ENCODE data around the gene IFNA8.
"Not testable (repeated sequence)": the region's sequence is repeated elsewhere in the genome, so short reads cannot be mapped to it uniquely, and the experiment has no call there.

IFNA8 gene

DNA sequence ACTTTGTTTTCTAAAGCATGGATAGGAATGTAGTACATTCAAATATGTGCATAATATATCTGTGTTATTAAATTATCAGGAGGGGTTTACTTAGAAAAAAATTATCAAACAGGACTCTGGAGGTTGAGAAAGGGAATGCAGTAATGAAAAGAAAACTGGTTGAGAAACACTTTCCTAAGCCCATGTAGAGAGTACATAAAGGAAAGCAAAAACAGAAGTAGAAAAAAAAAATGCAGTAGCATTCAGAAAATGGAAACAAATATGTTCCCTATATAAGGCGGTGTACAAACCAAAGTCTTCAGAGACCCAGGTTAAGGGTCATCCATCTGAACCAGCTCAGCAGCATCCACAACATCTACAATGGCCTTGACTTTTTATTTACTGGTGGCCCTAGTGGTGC is at the start of gene IFNA8:
TSS of gene IFNA8 (plus strand) at position 301 of the 400 bp plus-strand sequence. CDS start at position 361, 60 bp downstream.
- in situ Hi-C loops (cut with MboI; ENCODE audit: low sequenced_read_pairs), result no loop called here

DNA sequence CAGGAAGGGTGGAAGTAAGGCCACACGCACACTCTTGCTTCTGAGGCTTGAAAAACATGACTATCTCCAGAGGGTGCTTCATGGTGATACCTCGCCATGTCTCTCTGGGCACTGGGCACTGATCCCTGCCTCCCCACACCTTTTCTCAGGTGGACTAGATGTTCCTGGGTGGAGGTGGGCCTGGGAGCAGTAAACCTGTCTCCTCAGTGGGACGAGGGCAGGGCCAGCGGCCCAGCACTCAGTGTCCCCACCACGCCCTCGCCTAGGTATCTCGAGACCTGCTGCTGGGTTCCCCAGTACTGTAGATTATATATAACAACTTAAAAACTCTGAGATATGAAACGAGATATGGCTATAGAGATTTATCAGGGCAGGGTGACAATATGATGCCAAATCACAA is 46.6 kb upstream of the IFNA8 start:
- in situ Hi-C loops (cut with MboI; ENCODE audit: low sequenced_read_pairs), result no loop called here

DNA sequence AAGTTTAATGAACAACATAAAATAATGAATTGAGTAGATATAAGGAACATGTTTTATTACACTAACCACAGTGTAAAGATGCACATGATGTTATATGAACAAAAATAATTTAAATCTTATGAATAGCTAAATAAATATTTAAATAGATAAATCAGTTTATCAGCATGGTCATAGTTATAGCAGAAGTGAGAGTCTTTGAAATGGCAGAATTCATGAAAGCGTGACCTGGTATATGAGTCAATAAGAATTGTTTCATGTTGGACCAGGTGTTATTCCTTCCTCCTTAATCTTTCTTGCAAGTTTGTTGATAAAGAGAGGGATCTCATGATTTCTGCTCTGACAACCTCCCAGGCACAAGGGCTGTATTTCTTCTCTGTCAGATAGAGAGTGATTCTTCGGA is 41.7 kb upstream of the IFNA8 start:
- in situ Hi-C loops (cut with MboI; ENCODE audit: low sequenced_read_pairs), result not testable (repeated sequence)

DNA sequence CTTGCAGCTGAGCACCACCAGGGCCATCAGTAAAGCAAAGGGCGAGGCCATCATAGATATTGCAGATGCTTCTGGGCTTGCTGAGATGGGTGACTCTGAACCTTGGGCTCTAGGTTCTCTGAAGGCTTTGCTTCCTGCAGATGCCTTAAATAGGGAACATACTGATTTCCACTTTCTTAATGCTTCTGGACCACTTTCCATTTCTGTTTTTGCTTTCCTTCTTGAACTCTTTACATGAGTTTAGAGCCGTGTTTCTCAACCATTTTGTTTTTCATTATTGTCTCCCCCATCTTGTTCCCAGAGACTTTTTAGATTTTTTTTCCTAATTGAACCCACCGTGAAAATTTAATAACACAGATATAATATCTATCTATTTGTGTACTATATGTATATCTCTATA is 41.0 kb upstream of the IFNA8 start, which contains the start of gene IFNA13:
TSS of gene IFNA13 (minus strand) at position 101 of the 400 bp plus-strand sequence. CDS start at position 54, 47 bp downstream.
- in situ Hi-C loops (cut with MboI; ENCODE audit: low sequenced_read_pairs), result no loop called here

DNA sequence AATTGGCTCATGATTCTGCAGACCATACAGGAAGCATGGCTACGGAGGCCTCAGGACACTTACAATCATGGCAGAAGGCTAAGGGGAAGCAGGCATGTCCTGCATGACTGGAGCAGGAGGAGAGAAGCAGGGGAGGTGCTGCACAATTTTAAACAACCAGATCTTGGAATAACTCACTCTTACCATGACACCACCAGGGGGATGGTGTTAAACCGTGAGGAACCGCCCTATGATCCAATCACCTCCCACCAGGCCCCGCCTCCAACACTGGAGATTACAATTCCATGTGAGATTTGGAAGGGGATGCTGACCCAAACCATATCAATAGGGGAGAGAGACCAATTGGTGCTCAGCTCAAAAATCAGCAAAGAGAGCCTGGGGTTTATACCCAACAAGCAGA is 37.5 kb upstream of the IFNA8 start:
- in situ Hi-C loops (cut with MboI; ENCODE audit: low sequenced_read_pairs), result not testable (repeated sequence)

DNA sequence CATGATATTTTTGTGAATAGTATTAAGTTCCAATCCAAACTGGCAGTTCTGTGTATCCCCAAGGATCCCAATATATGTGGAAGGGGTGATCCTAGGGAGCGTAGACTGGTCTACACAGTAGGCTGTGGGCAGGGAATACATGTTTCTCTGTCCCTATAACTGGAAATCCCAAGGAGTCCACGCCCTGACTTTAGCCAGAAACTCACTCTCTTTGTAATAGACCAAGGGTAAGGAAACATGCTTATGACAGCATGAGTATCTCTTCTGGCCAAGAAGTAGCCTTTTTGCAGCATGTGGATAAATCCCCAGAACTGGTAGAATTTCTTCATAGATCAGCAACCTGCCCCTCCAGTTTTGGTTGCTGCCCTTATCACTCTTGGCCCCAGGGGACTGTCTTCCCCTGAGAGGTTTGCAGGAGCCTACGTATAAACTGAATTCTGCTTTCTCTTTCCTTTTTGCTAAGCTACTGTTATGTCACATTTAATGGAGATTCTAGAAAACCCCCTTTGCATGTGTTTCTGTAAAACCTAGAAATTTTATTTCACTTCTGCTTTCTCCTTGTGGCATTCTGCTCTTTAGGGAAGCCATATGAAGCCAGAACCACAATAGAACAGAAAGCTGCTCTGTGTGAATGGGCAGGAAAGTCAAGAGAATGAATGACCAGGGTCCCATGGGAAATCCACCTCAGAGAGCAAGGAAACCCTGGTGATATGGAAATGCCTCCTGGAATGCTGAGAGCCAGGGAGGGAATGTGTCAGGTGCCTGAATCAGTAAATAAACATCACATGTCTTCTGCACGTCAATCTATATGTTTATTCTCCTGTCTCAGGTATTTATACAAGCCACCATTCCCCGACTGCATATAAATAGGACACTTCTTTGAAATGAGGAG is 27.2 kb upstream of the IFNA8 start:
- in situ Hi-C loops (cut with MboI; ENCODE audit: low sequenced_read_pairs), result no loop called here

DNA sequence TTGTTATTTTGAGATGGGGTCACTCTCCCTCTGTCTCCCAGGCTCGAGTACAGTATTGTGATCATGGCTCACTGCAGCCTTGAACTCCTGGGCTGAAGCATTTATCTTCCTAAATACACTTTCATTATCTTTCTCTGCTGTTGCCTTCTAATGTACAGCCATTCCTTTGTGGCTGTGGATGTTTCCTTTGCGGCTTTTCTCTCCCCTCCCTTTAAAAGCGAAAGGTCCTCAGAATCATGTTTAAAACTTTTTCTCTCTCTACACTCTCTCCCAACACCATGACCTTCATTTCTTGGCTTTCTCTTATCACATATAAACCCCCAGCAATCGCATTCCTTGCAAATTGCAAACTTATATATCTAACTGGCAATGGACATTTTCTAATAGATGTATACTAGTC is 25.3 kb upstream of the IFNA8 start:
- in situ Hi-C loops (cut with MboI; ENCODE audit: low sequenced_read_pairs), result no loop called here

DNA sequence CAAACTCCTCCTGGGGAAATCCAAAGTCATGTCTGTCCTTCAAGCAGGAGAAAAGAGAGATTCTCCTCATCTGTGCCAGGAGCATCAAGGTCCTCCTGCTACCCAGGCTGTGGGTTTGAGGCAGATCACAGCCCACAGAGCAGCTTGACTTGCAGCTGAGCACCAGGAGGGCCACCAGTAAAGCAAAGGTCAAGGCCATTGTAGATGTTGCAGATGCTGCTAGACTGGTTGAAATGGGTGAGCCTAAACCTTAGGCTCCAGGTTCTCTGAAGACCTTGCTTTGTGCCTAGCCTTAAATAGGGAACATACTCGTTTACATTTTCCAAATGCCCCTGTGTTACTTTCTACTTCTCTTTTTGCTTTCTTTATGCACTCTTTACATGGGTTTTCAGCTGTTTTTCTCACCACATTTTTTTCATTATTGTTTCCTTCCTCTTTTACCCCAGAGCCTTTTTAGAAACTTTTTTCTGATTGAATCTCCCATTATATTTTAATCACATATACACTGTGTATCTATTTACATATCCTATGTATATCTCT is 23.7 kb upstream of the IFNA8 start, which contains the start of gene IFNA2:
TSS of gene IFNA2 (minus strand) at position 268 of the 540 bp plus-strand sequence. CDS start at position 199, 69 bp downstream.
- in situ Hi-C loops (cut with MboI; ENCODE audit: low sequenced_read_pairs), result no loop called here

DNA sequence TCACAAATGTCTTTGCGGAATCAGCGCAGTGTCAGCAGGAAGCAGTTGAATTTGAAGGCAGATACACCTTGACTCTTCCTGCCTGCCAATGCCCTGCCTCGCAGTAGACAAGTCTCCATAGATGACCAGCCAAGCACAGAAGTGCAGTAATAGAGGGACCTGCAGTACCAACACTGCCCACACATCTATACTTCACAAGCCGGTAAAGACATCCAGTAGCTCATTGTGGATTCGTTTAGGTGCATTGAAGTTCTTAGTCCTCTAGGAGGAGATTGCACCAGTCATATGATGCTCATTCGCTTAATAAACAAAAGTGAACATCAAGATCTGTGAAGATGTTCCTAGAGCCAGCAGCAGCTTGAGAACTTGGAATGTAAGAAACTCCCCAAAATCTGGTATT is 16.6 kb upstream of the IFNA8 start:
- in situ Hi-C loops (cut with MboI; ENCODE audit: low sequenced_read_pairs), result no loop called here

DNA sequence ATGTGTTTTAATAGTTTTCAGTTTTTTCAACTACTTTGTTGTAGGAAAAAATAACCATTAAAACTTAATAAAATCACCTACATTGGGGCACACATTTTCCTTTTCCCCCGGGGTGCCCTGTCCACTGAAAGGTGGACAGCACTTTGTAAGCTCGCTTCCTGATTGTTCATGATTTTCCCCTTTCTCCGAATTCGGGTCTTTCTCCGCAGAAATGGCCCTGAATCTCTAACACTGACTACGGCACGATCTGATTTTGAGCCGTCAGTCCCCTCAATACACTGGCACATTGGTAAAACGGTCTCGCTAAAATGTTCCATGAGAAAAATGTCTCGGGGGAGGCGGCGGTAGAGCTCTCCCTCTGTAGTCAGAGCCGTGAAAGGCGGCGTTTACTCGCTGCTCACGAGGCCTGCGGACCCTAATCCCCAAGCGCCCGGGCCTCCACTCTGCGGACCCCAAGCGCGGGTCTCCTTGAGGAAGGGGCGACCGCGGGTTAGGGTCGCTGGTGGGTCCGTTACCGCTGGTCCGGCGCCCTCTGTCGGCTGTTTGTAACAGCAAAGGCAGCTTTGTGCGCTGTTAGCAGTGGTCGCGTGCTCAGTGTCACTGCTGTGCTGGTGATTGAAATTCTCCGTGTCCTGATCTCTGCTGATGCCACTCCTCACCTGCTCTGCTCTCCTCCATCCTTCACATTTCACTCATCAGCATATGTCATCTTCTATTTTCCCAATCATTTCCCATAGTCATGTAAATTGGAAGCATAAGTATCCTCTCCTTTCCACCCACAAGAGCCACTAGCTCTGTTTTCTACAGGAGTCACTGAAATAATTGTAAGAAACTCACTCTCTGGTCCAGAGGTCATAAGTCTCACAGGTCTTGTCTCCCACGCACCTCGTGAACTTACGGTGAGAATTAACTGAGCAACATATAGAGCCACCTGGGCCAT is 12.9 kb upstream of the IFNA8 start:
- in situ Hi-C loops (cut with MboI; ENCODE audit: low sequenced_read_pairs), result no loop called here

DNA sequence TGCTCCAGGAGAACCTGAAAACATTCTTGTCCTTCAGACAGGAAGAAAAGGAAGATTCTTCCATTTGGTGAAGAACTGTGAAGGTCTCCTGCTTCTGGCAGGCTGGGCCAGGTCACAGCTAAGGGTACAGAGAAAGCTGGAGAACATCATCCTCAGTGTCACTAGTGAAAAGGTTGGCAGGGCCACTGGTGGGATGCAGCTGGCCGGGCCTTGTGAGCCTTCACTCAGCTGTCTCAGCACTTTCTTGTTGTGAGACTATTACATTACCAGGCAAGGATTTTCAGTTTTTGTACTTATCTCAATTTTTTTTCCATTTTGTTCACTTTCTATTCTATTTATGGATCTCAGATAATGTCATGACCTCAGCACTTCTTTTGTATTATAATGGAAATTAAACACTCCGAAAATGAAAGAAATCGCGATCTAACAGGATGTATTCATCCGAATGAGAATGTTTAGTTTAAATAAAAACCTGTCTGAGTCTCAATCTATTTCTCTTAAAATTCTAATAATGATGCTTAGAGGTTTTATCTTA is 9.9 kb upstream of the IFNA8 start:
- in situ Hi-C loops (cut with MboI; ENCODE audit: low sequenced_read_pairs), result no loop called here

DNA sequence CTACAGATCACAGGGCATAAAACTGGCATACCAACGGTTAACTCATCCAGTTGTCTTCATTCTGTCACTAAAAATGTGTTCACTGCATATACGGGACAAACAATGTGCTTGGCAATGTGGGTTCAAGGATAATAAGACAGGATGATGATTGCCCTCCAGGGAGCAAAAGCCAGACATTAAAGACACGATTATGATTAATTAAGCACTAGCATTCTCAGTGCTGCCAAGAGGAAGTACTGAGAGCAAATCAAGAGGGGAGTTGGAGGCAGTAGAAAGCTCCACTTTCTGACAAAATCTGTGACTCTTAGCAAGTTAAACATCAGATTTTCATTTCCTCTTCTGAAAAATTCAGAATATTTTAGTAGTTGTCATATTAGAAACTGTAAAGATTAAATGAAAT is 9.0 kb upstream of the IFNA8 start:
- in situ Hi-C loops (cut with MboI; ENCODE audit: low sequenced_read_pairs), result no loop called here

DNA sequence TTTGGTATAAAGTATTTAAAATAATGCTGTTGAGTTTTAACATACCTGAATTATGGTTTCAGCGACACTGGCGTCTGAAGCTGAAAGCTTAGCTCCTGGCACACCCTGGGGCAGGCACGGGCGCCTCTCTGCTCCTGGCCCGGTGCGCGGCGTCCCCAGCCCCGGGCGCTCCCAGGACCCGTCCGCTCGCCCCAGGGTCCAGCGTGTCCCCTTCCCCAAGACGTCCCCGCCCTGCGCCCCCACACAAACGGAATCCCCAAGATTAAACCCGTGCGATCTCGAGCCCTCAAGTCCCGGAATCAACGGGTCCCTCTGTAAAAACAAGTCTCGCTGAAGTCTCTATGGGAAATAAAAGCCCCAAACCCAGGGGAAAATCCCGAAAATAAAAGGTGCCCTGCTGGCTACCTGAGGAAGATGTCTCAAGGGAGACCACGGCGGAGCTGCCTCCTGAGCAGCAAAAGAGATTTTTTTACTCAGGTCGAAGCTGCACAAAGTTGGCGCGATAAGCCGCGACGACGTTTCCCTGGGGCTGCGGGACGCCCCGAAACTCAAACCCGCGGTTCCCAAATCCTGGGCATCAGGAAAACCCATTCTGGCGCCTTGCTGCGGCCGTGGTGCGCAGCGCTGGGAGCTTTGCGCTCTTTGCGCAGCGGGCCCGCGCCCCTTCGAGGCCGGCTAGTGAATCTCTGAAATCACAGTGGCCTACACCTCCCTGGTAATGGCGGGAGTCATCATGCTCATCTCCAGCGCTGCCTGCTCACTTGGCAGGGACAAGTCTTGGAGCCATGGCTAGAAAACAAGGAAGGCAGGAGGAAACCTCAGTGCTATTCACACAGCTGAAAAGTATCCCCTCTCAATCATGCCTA is 6.3 kb upstream of the IFNA8 start:
- in situ Hi-C loops (cut with MboI; ENCODE audit: low sequenced_read_pairs), result no loop called here

DNA sequence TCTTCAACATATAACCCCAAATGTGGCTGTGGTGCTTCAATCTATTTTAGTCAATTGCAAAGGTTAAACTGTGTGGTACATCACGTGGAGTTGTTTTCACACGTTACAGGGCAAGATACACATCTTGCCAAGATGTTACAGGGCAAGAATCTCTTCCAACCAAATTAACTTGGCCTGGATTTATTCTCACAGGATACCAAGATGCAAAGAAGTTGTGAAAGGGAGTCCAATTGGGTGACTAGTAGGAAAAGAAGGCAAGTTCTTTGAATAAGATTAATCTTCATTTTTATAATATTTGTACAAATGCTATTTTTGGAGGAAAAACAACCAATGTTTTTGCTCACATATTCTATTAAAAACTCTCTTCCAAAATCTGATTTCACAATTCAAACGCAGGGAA is 4.8 kb upstream of the IFNA8 start:
- in situ Hi-C loops (cut with MboI; ENCODE audit: low sequenced_read_pairs), result no loop called here

DNA sequence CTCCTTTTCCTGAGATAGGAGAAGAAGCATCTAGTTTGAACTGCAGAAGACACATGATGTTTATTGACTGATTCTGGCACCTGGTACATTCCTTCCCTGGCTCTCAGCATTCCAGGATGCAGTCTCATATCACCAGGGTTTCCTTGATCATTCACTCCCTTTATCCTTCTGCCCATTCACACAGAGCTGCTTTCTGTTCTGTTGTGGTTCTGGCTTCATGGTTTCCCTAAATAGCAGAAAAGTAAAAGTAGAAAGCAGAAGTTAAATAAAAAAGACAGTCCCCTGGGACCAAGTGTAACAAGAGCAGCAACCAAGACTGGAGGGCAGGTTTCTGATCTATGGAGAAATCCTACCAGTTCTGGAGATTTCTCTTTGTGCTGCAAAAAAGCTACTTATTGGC is 3.2 kb downstream of the IFNA8 start:
- in situ Hi-C loops (cut with MboI; ENCODE audit: low sequenced_read_pairs), result no loop called here

DNA sequence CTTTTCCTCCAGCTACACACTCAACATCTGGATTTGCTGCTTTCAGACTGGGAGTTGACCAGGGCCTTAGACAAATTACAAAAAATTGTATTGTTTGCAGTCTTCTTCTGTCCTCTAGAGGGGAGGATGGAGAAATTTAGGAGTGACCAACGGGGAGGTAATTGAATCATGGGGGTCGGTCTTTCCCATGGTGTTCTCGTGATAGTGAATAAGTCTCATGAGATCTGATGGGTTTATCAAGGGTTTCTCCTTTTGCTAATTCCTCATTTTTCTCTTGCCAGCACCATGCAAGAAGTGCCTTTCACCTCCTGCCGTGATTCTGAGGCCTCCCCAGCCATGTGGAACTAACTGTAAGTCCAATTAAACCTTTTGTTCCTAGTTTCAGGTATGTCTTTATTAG is 4.2 kb downstream of the IFNA8 start:
- in situ Hi-C loops (cut with MboI; ENCODE audit: low sequenced_read_pairs), result no loop called here

DNA sequence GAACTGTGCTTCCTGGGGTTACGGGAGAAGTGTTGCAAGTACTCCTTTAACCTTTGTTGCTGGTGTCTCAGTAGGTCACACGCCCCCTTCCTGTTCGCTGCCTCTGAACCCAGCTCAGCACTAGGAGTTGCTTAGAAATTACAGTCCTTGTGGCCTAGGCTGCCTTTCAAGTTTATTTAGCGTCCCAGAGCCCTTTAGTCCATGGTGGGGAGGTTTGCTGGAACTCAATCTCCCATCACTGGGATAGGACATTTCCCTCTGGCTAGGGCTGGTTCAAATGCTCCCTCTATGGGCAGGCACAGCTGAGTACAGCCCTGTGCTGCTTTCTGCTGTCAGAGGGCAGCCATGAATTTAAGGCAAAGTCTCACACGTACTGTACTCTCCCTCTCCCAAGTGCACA is 4.7 kb downstream of the IFNA8 start:
- in situ Hi-C loops (cut with MboI; ENCODE audit: low sequenced_read_pairs), result no loop called here

DNA sequence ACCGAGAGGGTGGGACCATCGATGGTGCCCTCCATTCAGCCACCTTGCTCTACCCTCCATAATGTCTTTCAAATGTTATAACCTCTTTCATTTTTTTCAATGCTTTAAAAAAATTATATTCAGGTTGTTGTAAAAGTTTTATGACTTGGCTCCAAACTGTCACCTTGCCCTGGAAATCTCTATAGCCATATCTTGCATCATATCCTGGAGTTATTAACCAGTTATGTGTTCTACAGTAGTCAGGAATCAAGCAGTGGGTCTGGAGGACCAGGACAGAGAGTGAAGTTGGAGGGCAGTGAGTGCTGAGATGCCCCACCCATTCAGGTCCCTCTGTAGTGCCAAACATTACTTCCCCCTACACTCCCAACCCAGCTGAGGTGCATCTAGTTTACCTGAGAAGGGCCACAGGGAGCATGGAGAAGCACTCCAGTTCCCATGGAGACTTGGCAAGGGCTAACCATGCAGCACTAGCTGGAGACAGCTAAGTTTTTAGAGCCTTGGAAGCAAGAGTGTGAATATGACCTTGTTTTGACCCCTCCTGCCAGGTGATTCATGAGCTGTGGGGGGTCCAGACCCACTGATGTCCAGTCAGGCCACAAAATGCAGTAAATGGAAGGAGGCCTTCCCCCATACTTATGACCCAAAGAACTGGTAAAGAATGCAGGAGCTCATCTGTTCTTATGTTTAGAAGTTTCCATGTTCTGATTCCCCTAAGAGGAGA is 5.5 kb downstream of the IFNA8 start:
- in situ Hi-C loops (cut with MboI; ENCODE audit: low sequenced_read_pairs), result no loop called here

DNA sequence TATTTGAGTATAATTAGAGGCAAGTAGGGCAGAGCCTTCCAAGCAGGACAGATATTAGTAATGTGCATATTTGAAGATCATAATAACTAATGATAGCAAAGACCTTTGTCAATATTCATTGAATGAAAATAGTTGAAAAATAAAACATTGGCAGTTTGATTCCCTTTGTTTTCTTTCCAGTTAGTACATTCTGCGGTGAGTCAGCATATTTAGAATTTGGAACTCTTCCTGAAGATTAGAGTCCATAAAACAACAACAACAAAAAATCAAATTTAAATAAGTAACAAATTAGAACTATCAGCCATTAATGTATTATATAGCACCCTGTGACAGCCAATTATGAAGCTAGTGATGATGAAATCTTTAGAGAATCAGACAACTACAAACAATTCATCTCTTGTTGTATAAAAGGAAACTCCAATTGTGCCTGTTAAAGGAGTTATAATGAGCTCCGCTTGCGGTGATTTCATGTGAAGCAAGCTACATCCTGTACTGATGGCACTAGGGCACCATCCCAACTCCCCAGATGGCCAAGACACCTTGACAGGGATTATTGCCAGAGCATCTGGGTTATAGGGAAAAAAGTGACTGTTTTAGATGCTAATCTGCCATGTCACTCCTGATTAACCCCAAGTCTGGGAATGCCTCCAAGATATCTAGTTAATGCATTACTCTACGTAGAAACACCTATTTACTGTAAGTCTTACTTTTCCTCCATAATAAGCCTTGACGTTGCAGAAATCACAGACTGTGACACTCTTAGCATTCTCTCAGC is 6.8 kb downstream of the IFNA8 start:
- in situ Hi-C loops (cut with MboI; ENCODE audit: low sequenced_read_pairs), result no loop called here

Measured in HL-60/S4 treated with retinoic acid at 250 ng/mL for 4 days and 3 days (cell line).